ENCODE results near the gene SLC25A23. TPM values are rescaled to one million over a fixed set of nuclear protein-coding genes. Genes with fewer than 3 reads are reported as not detected.

Gene SLC25A23
- total and polyA plus RNA-seq, 9 of the 15 experiments (the other 6 are each of a cell fraction or from before 2014, with no cell fraction given): 6.1 to 72.0 (median 26.6) TPM

GRCh38 chr19:6429419-6430221, 30.0 kb downstream of the SLC25A23 start (continued):
- peak; percentile 18; the same call in 1 of the 2 replicates for TF ChIP-seq ZNF592 (IDR thresholded peaks at IDR 0.05)
- peak; percentile 95 for TF ChIP-seq OTX1 (CRISPR knock-in tag; IDR thresholded peaks at IDR 0.05)
- TF ChIP-seq SP1 (CRISPR knock-in tag; IDR thresholded peaks at IDR 0.05): peak; percentile 35; the same call in 1 of the 2 replicates
- no peak for TF ChIP-seq LCOR (CRISPR knock-in tag; IDR thresholded peaks at IDR 0.05)
- TF ChIP-seq ZNF239 (CRISPR knock-in tag; IDR thresholded peaks at IDR 0.05): no peak
- TF ChIP-seq ZNF561 (CRISPR knock-in tag; conservative IDR thresholded peaks at IDR 0.05): no peak
- TF ChIP-seq GTF2A2 (tag; IDR thresholded peaks at IDR 0.05): no peak
- peak; percentile 81 for TF ChIP-seq RBM39 (optimal IDR thresholded peaks at IDR 0.05; ENCODE audit: low read depth, low read length)
- no peak for TF ChIP-seq XRCC4 (IDR thresholded peaks at IDR 0.05; ENCODE audit: extremely low read depth, insufficient read depth, insufficient read length)
- no peak for TF ChIP-seq NFYB (IDR thresholded peaks at IDR 0.05; ENCODE audit: extremely low read depth, insufficient read length)
- no peak for TF ChIP-seq KDM5B (IDR thresholded peaks at IDR 0.05; ENCODE audit: insufficient replicate concordance, low read depth, low read length)
- 0 out of 2 replicates have a peak, but pooled peaks have one; percentile 37 for TF ChIP-seq NR2C2 (CRISPR knock-in tag; IDR thresholded peaks at IDR 0.05)
- TF ChIP-seq NR2C2 (tag; IDR thresholded peaks at IDR 0.05): no peak
- no peak for TF ChIP-seq MTF1 (CRISPR knock-in tag; IDR thresholded peaks at IDR 0.05; ENCODE audit: borderline replicate concordance)
- TF ChIP-seq, protein P1, sequence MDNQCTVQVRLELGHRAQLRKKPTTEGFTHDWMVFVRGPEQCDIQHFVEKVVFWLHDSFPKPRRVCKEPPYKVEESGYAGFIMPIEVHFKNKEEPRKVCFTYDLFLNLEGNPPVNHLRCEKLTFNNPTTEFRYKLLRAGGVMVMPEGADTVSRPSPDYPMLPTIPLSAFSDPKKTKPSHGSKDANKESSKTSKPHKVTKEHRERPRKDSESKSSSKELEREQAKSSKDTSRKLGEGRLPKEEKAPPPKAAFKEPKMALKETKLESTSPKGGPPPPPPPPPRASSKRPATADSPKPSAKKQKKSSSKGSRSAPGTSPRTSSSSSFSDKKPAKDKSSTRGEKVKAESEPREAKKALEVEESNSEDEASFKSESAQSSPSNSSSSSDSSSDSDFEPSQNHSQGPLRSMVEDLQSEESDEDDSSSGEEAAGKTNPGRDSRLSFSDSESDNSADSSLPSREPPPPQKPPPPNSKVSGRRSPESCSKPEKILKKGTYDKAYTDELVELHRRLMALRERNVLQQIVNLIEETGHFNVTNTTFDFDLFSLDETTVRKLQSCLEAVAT (IDR thresholded peaks at IDR 0.05): peak; percentile 50 to 83; a peak in 3 of 4 replicates
- peak; percentile 35 for TF ChIP-seq RBBP5 (IDR thresholded peaks at IDR 0.05; ENCODE audit: borderline replicate concordance, insufficient read depth, low read length, poor library complexity, severe bottlenecking)
- no peak for TF ChIP-seq ZNF76 (CRISPR knock-in tag; IDR thresholded peaks at IDR 0.05; ENCODE audit: borderline replicate concordance)
- peak; percentile 68 for TF ChIP-seq ZEB2 (IDR thresholded peaks at IDR 0.05)
- TF ChIP-seq ZBED1 (IDR thresholded peaks at IDR 0.05): no peak
- no peak for TF ChIP-seq CBX1 (IDR thresholded peaks at IDR 0.05; ENCODE audit: low read depth)
- no peak for TF ChIP-seq GATA2 (CRISPR knock-in tag; IDR thresholded peaks at IDR 0.05)
- TF ChIP-seq ZNF507 (tag; conservative IDR thresholded peaks at IDR 0.05): no peak
- TF ChIP-seq HNRNPK (IDR thresholded peaks at IDR 0.05; ENCODE audit: low read depth, low read length, poor library complexity, severe bottlenecking): peak; percentile 71

Measured in K562 (cell line).